ENCODE measurements around the gene FECH. TPM values are rescaled to one million over a fixed set of nuclear protein-coding genes. Genes with fewer than 3 reads are reported as not detected.
"Not testable (repeated sequence)": the region's sequence is repeated elsewhere in the genome, so short reads cannot be mapped to it uniquely, and the experiment has no call there.

FECH gene
- total RNA-seq, 1 donor from 2014 or later, result 24.3 TPM

- no peak for DNase-seq
Observed at GRCh38 chr18:57529151-57529550, 57.4 kb downstream of the FECH start.

GRCh38 chr18:57527556-57528229 lies 58.8 kb downstream of the FECH start:
- no peak for DNase-seq

DNA sequence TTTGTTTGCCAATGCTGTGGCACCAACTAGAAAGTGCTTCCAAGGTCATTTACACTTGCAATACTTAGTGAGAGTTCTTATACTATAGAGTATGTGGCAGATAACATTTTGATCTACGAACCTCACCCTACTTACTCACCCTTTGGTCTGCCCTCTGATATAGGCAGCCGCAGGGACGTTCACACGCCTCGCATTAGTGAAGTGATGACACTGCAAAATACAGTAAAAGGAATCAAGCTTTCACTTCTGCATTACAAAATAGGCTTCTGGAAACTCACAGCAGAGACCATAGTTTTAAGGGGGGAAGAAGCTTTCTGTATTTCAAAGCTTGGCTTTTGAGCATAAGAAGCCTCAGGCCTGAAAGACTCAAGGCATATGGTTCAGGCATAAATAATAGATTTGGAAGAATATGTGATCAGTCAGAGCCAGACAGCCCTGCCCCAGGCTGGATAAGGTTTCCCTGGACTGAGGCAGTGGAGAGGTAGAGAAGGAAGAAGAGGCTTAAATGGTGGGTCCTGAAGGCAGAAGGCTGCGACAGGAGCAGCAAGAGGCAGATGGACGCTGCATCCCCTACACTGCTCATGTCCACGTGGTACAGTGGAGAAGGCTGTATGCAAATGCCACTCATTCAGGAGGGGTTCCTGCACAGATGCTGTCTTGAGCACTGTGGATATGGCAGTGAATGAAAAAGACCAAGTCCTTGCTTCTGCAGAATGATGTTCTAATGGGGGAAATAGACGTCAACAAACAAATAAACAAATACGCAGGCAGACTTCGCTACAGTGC lies 63.1 kb downstream of the FECH start:
- no peak for DNase-seq

DNA sequence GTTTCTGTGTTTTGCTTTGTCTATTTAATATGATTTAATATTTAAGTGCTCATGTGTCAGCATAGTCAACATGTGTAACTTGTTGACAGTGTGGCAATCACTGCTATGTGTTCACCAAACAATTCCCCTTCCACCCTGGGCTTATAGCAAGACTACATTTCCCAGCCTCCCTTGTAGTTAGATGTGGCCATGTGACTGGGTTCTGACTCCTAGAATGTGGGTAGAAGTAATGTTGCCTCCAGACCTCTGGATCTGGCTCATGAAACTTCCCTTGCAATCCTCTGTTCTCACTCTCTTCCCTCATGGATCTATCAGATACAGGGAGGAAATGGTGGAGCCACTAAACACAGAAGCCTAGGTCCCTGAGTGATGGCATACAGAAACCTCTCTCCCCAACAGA lies 64.2 kb downstream of the FECH start:
- not testable (repeated sequence) for DNase-seq

DNA sequence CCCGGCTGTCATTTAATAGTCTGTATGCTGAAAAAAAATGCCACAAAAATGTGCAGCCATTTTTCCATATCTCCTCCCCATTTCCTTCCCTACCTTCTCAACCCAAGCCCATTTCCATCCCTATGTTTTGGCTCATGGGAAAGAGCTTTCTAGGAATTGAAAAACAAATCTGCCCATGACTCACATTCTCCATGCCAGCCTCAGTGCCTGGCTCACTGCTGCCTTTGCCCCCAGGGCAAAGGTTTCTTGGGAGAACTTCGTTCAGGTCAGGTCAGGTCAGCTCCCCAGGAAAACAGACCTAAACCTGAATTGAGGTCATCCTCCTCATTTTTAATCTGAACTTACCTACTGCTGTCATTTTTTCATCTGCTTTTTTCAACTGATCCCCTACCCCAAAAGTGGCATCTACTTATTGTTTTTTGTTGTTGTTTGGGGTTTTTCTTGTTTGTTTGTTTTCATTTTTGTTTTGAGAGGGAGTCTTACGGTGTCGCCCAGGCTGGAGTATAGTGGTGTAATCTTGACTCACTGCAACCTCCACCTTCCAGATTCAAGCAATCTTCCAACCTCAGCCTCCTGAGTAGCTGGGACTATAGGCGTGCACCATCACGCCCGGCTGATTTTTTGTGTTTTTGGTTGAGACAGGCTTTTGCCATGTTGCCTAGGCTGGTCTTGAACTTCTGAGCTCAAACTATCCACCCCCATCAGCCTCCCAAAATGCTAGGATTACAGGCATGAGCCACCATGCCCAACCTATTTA lies 66.7 kb downstream of the FECH start:
- DNase-seq, result no peak

DNA sequence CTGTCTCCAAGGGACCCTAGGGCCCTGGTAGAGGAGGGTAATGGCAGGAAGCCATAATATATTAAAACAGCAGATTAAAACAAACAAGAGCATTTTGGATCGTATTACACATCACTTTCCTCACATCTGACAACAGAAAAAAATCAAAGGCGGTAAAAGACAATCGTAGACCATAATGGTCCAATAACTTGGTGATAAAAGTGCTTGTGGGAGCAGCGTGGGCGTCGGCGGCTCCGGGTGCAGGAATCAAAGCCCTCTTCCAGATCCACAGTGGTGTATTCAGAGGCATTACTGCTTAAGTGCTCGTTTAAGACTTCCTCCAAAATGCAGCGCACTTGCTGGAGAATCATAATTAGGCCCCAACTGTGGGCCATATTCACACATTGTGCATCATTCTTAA lies 68.0 kb downstream of the FECH start:
- no peak for DNase-seq

GRCh38 chr18:57516056-57516455 lies 70.4 kb downstream of the FECH start:
- DNase-seq, result no peak

GRCh38 chr18:57505231-57505630 lies 81.3 kb downstream of the FECH start:
- DNase-seq, result no peak

GRCh38 chr18:57502624-57503023 lies 83.9 kb downstream of the FECH start:
- DNase-seq, result no peak

DNA sequence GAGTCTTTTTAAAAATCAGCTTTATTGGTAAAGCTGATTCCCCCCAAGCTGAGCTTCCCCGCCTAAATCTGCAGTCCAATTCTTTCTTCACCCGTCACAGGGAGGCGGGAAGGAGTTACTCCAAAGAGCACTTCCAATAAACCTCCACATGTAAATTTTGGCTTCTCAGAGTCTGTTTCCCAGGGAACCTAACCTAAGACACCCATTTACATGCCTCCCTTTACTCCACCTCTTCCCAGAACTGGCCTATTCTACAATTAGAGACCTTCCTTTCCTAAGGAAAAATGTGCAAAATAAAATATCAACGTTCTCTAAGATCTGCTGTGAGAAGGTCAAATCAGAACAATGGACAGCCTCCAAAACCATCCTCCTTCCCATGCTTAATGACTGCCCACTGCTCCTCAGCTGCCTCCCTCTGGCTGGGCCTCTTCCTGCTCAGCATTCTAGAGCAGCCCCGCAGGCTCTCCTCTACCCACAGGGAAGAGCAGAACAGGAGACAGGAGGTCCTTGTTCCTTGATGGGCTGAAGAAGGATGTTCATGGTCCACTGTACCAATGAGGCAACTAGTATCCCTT lies 87.7 kb downstream of the FECH start:
- DNase-seq, result no peak

Other genes with a start within 250 kb of the FECH start
- 7.2 TPM for gene ST8SIA3, start 234.1 kb downstream of the FECH start, total RNA-seq
- 0.78 TPM for gene ONECUT2, start 151.3 kb downstream of the FECH start, total RNA-seq
- gene NARS1, start 35.1 kb upstream of the FECH start, total RNA-seq, result 116 TPM
- 2.5 TPM for gene ATP8B1, start 216.6 kb upstream of the FECH start, total RNA-seq

All from occipital lobe (tissue), 2 donors.